22Rv1 (cell line): ENCODE data around the gene MCM3.

ENCODE experiments used
- H3K27ac ChIP-seq: fragments of 450-650 bp; 2 replicates; pipeline ENCODE4 v1.5.1; 2017
- CTCF ChIP-seq: fragments of 450-650 bp; IDR thresholded peaks from 2 replicates; pipeline ENCODE4 v1.5.1; 2017; ENCODE audit warnings: mild to moderate bottlenecking
- ZFX ChIP-seq: fragments of 450-650 bp; IDR thresholded peaks from 2 replicates; pipeline ENCODE4 v1.6.1; 2017; ENCODE audit warnings: antibody characterized with exemption, borderline replicate concordance

Gene MCM3

GRCh38 chr6:52288841-52289240 lies 4.3 kb upstream of the MCM3 start:
- TF ChIP-seq CTCF: no peak
- TF ChIP-seq ZFX: no peak
- H3K27ac ChIP-seq: no peak overlapping the region

- TF ChIP-seq ZFX (no peak), CTCF (no peak)
- H3K27ac ChIP-seq: no peak overlapping the region
Observed at GRCh38 chr6:52288216-52288615, 3.7 kb upstream of the MCM3 start.

GRCh38 chr6:52286798-52287432 lies 2.4 kb upstream of the MCM3 start:
- 0 out of 2 replicates have a peak overlapping the region, but pooled peaks have one; percentile 6 for H3K27ac ChIP-seq
- TF ChIP-seq ZFX: no peak
- TF ChIP-seq CTCF: peak; percentile 92

- TF ChIP-seq CTCF: peak; percentile 31
- TF ChIP-seq ZFX: no peak
- peak overlapping the region; percentile 88 for H3K27ac ChIP-seq
Observed at GRCh38 chr6:52285177-52286068, 881 bp upstream of the MCM3 start.

- H3K27ac ChIP-seq: peak overlapping the region; percentile 88
- TF ChIP-seq ZFX (no peak), CTCF (no peak)
Observed at GRCh38 chr6:52284131-52284459, 447 bp downstream of the MCM3 start.

- TF ChIP-seq CTCF (no peak), ZFX (no peak)
- H3K27ac ChIP-seq: peak overlapping the region; percentile 88
Observed at GRCh38 chr6:52283111-52283510, 1.4 kb downstream of the MCM3 start.

- H3K27ac ChIP-seq: no peak overlapping the region
- TF ChIP-seq ZFX: no peak
- TF ChIP-seq CTCF: no peak
Observed at GRCh38 chr6:52276130-52276529, 8.4 kb downstream of the MCM3 start.
